Testis (tissue), 2 donors: ENCODE measurements around the gene EEF1AKMT1.

ENCODE experiments used
- CTCF ChIP-seq, 3 experiments: fragments of 450-650 bp in 2 of 3; fragments of 200-600 bp in 1 of 3; sonication (generic) in 1 of 3; IDR thresholded peaks; one replicate each; pipeline ENCODE4 v1.5.1; 2016 to 2019; ENCODE audit warnings: antibody characterized with exemption in 3 of 3, mild to moderate bottlenecking in 2 of 3, moderate library complexity in 1 of 3
- POLR2A ChIP-seq: fragments of 450-650 bp; IDR thresholded peaks from one replicate; pipeline ENCODE4 v1.6.1; 2017; ENCODE audit warnings: antibody characterized with exemption, mild to moderate bottlenecking, moderate library complexity

- TF ChIP-seq CTCF (IDR thresholded peaks at IDR 0.05) = no peak
- no peak for TF ChIP-seq POLR2A
Observed at GRCh38 chr13:20709369-20709768, 64.4 kb downstream of the EEF1AKMT1 start.
